ENCODE data around the gene GRID1.

DNA sequence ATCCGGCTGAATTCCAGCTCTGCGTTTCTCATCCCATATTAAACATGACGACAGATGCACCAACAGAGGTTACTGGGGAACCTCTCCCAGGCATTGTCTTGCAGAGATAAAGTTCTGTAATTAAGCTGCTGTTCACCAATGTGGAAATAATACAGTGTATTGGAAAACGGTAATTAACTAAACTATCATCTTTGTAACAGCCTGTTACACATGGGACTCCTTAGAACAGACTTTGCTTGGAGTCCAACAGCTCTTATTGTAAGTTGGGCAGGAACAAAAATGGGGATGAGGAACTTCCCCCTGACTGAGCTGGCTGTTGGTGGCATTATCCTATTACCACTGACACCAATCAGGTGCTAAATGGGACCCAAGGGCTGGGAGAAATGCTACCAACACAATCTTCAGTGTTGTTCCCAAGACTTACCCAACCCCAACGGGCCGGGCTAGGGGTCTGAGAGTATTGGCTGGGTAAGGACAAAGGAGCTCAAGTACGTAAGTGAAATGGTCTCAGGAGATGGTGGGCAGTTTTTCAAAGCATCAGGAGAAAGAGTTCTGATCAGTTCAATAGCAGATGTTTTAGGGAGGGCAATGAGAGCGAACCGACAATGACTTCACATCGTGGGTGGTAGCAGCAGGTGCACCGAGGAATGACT lies 759.4 kb downstream of the GRID1 start:
- TF ChIP-seq, protein P1, sequence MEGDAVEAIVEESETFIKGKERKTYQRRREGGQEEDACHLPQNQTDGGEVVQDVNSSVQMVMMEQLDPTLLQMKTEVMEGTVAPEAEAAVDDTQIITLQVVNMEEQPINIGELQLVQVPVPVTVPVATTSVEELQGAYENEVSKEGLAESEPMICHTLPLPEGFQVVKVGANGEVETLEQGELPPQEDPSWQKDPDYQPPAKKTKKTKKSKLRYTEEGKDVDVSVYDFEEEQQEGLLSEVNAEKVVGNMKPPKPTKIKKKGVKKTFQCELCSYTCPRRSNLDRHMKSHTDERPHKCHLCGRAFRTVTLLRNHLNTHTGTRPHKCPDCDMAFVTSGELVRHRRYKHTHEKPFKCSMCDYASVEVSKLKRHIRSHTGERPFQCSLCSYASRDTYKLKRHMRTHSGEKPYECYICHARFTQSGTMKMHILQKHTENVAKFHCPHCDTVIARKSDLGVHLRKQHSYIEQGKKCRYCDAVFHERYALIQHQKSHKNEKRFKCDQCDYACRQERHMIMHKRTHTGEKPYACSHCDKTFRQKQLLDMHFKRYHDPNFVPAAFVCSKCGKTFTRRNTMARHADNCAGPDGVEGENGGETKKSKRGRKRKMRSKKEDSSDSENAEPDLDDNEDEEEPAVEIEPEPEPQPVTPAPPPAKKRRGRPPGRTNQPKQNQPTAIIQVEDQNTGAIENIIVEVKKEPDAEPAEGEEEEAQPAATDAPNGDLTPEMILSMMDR (IDR thresholded peaks at IDR 0.05) = no peak
- TF ChIP-seq POLR2A (IDR thresholded peaks at IDR 0.05) = no peak

Measured in Peyer's patch (tissue), 4 donors.